IPS-20b (cell line): ENCODE measurements around the gene CD24.

ENCODE experiments used
- H3K27ac ChIP-seq: one replicate; pipeline ENCODE4 v1.5.1; 2013; ENCODE audit warnings: low read length
- H3K27me3 ChIP-seq: 2 replicates; pipeline ENCODE4 v1.6.1; 2013; ENCODE audit warnings: mild to moderate bottlenecking, low read length, inconsistent platforms; ENCODE audit not compliant: insufficient read depth
- H3K36me3 ChIP-seq: 2 replicates; pipeline ENCODE4 v1.6.1; 2013; ENCODE audit warnings: low read depth, mild to moderate bottlenecking, inconsistent platforms, low read length, moderate library complexity; ENCODE audit not compliant: insufficient read depth
- H3K4me1 ChIP-seq: 2 replicates; pipeline ENCODE4 v1.6.1; 2013; ENCODE audit warnings: mild to moderate bottlenecking, control low read depth, inconsistent platforms, low read length, moderate library complexity; ENCODE audit not compliant: insufficient read depth
- H3K4me3 ChIP-seq: 2 replicates; pipeline ENCODE4 v1.5.1; 2013; ENCODE audit warnings: mild to moderate bottlenecking, low read length, inconsistent platforms
- H3K9ac ChIP-seq: 2 replicates; pipeline ENCODE4 v1.6.1; 2013; ENCODE audit warnings: low read depth, mild to moderate bottlenecking, inconsistent platforms, low read length, moderate library complexity
- H3K9me3 ChIP-seq: 2 replicates; pipeline ENCODE4 v1.6.1; 2013; ENCODE audit warnings: mild to moderate bottlenecking, low read depth, low read length, inconsistent platforms; ENCODE audit not compliant: insufficient read depth

CD24 gene

DNA sequence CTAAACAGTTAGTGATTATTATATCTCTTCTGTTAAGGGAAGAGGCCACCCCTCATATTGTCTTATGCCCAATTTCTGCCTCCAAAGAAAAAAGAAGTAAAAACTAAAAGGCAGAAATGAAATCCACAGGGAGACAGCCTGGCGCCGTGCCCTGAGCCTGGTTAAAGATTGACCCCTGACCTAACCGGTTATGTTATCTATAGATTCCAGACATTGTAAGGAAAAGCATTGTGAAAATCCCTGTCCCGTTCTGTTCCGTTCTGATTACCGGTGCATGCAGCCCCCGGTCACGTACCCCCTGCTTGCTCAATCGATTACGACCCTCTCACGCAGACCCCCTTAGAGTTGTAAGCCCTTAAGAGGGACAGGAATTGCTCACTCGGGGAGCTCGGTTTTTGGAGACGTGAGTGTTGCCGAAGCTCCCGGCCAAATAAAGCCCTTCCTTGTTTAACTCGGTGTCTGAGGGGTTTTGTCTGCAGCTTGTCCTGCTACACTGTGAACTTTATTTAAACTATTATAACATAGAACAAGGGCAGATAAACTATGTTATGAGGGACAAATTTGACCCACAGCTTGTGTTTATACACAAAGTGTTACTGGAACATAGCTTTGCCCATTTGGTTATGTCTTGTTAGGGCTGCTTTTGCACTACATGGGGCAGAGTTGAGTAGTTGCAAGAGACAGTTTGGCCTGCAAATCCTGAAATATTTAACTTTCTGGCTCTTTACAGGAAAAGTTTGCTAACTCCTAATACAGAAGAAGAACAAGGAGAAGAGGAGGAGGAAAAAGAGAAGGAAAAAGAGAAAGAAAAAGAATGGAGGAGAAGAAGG lies 49.6 kb downstream of the CD24 start:
- Histone ChIP-seq H3K9ac (no peak overlapping the region), H3K27ac (no peak overlapping the region), H3K27me3 (no peaks in the 10 kb centered on the region), H3K4me1 (peaks cover 20% of the 10 kb centered on the region; the same call in 1 of the 2 replicates), H3K9me3 (no peaks in the 10 kb centered on the region), H3K36me3 (no peaks in the 10 kb centered on the region), H3K4me3 (no peak overlapping the region)

DNA sequence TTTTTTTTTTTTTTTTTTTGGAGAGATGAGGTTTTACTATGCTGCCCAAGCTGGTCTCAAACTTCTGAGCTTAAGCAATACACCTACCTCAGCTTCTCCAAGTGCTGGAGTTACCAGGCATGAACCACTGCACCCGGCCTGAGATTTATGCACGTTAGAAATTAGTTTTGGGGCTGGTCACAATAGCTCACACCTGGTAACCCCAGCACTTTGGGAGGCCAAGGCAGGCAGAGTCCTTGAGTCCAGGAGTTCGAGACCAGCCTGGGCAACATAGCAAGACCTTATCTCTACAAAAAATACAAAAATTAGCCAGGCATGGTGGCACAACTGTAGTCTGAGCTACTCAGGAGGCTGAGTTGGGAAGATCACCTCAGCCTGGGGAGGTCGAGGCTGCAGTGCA lies 51.9 kb downstream of the CD24 start:
- no peaks in the 10 kb centered on the region for H3K27me3 ChIP-seq
- H3K9ac ChIP-seq = no peak overlapping the region
- peaks cover 13% of the 10 kb centered on the region; the same call in 1 of the 2 replicates for H3K4me1 ChIP-seq
- H3K27ac ChIP-seq = no peak overlapping the region
- H3K9me3 ChIP-seq = no peaks in the 10 kb centered on the region
- no peak overlapping the region for H3K4me3 ChIP-seq
- no peaks in the 10 kb centered on the region for H3K36me3 ChIP-seq
